ENCODE results near the gene ATXN1. TPM values are rescaled to one million over a fixed set of nuclear protein-coding genes. Genes with fewer than 3 reads are reported as not detected.

ATXN1 gene
- total RNA-seq, 3 donors from 2014 or later, result 30.4 to 87.3 (median 50.1) TPM

GRCh38 chr6:16440636-16441212 lies 320.5 kb downstream of the ATXN1 start:
- Histone ChIP-seq H3K9me3 (no peaks in the 10 kb centered on the region), H3K36me3 (ENCODE audit: low read depth) (no peaks in the 10 kb centered on the region), H3K4me1 (ENCODE audit: low read depth) (no peaks in the 10 kb centered on the region), H3K4me3 (no peak overlapping the region)
- intact Hi-C loops (cut with DNase I, micrococcal nuclease), result no loop called here
- ATAC-seq (no peak), DNase-seq (no peak)
- TF ChIP-seq CTCF (IDR thresholded peaks at IDR 0.05), result no peak

GRCh38 chr6:16438718-16439591 lies 322.3 kb downstream of the ATXN1 start:
- no peaks in the 10 kb centered on the region for H3K36me3 ChIP-seq (ENCODE audit: low read depth)
- intact Hi-C loops (cut with DNase I, micrococcal nuclease), result no loop called here
- TF ChIP-seq CTCF (IDR thresholded peaks at IDR 0.05), result no peak
- no peaks in the 10 kb centered on the region for H3K9me3 ChIP-seq
- H3K4me1 ChIP-seq (ENCODE audit: low read depth), result no peaks in the 10 kb centered on the region
- DNase-seq (no peak), ATAC-seq (no peak)
- no peak overlapping the region for H3K4me3 ChIP-seq

GRCh38 chr6:16437984-16438383 lies 323.3 kb downstream of the ATXN1 start:
- Histone ChIP-seq H3K36me3 (ENCODE audit: low read depth) (no peaks in the 10 kb centered on the region), H3K4me1 (ENCODE audit: low read depth) (no peaks in the 10 kb centered on the region), H3K4me3 (no peak overlapping the region), H3K9me3 (no peaks in the 10 kb centered on the region)
- ATAC-seq, result peak; percentile 48
- no peak for DNase-seq
- no peak for TF ChIP-seq CTCF (IDR thresholded peaks at IDR 0.05)
- intact Hi-C loops (cut with DNase I, micrococcal nuclease), result no loop called here

GRCh38 chr6:16437095-16437494 lies 324.2 kb downstream of the ATXN1 start:
- no peak for TF ChIP-seq CTCF (IDR thresholded peaks at IDR 0.05)
- Histone ChIP-seq H3K36me3 (ENCODE audit: low read depth) (no peaks in the 10 kb centered on the region), H3K4me1 (ENCODE audit: low read depth) (no peaks in the 10 kb centered on the region), H3K9me3 (no peaks in the 10 kb centered on the region), H3K4me3 (no peak overlapping the region)
- ATAC-seq (peak; percentile 10), DNase-seq (no peak)
- intact Hi-C loops (cut with DNase I, micrococcal nuclease), result no loop called here

- TF ChIP-seq CTCF (IDR thresholded peaks at IDR 0.05), result no peak
- ATAC-seq (peak; percentile 67), DNase-seq (no peak)
Observed at GRCh38 chr6:16436550-16436949, 324.7 kb downstream of the ATXN1 start.

More at GRCh38 chr6:16436550-16436949, 324.7 kb downstream of the ATXN1 start:
- no peaks in the 10 kb centered on the region for H3K4me1 ChIP-seq (ENCODE audit: low read depth)
- no peaks in the 10 kb centered on the region for H3K9me3 ChIP-seq
- H3K4me3 ChIP-seq, result no peak overlapping the region
- intact Hi-C loops (cut with DNase I, micrococcal nuclease), result no loop called here
- H3K36me3 ChIP-seq (ENCODE audit: low read depth), result no peaks in the 10 kb centered on the region

Data from mucosa of descending colon (tissue), 3 donors.